Peyer's patch (tissue), 4 donors: Measurements from ENCODE around the gene IGFL2.

Experiments
- CTCF ChIP-seq, 6 experiments: fragments of 450-650 bp in 4 of 6; fragments of 200-600 bp in 2 of 6; sonication (generic) in 1 of 6; IDR thresholded peaks; one replicate each; pipeline ENCODE4 v1.5.1; 2017 to 2019; ENCODE audit warnings: antibody characterized with exemption in 6 of 6, mild to moderate bottlenecking in 3 of 6, moderate library complexity in 1 of 6
- POLR2A ChIP-seq, 2 donors: fragments of 450-650 bp; IDR thresholded peaks; one replicate each; pipeline ENCODE4 v1.5.1; 2017; ENCODE audit warnings: antibody characterized with exemption in 2 of 2, mild to moderate bottlenecking in 2 of 2, moderate library complexity in 2 of 2

GRCh38 chr19:46191972-46192371 is 43.9 kb downstream of the IGFL2 start:
- no peak for TF ChIP-seq CTCF (IDR thresholded peaks at IDR 0.05)
- no peak for TF ChIP-seq POLR2A (IDR thresholded peaks at IDR 0.05)
